ENCODE data around the gene FNDC11.

The FNDC11 gene

DNA sequence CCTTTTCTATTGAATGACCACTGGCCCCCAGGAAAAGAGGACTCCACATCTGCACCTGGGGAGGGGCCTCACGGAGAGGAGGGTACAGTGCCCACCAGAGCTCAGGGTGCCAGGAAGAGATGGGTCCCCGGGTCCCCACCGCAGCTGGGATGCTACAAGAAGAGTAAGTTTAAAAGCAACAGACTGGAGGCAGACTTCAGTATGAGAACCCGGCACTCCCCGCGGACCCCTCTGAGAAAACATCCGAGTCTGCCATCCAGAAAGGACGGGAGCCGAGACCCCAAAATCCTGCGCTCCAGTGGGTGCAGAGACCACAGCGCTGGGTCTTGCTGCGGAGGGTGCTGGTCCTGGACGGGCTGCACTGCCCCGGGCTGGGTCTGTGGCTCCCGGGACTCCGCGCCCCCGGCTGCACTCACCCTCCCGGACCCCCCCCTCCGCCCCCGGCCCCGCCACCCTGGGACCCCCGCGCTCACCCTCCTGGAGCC, 19.7 kb downstream of the FNDC11 start:
- no peak for TF ChIP-seq CTCF (IDR thresholded peaks at IDR 0.05; ENCODE audit: insufficient read depth, low read length)
- no peak for TF ChIP-seq POLR2AphosphoS5 (IDR thresholded peaks at IDR 0.05; ENCODE audit: low read depth)
- no peak for TF ChIP-seq GABPA (IDR thresholded peaks at IDR 0.05; ENCODE audit: low read depth)
- TF ChIP-seq SPI1 (IDR thresholded peaks at IDR 0.05; ENCODE audit: borderline replicate concordance, low read depth) = no peak
- TF ChIP-seq REST (IDR thresholded peaks at IDR 0.05; ENCODE audit: insufficient replicate concordance, low read depth) = no peak
- DNase-seq (ENCODE audit: low read depth in 1 of 2, low spot score in 1 of 2) = no peak
- no peak overlapping the region for H3K27ac ChIP-seq (replicated peaks)
- peaks cover 60% of the 10 kb centered on the region for H3K27me3 ChIP-seq (ENCODE audit: insufficient read depth, poor library complexity, severe bottlenecking)
- H3K4me3 ChIP-seq (replicated peaks; ENCODE audit: insufficient read depth, low read length) = peak overlapping the region; percentile 50

- TF ChIP-seq POLR2AphosphoS5 (IDR thresholded peaks at IDR 0.05; ENCODE audit: low read depth) (no peak), CTCF (IDR thresholded peaks at IDR 0.05; ENCODE audit: insufficient read depth, low read length) (no peak), SPI1 (IDR thresholded peaks at IDR 0.05; ENCODE audit: borderline replicate concordance, low read depth) (no peak), REST (IDR thresholded peaks at IDR 0.05; ENCODE audit: insufficient replicate concordance, low read depth) (no peak), GABPA (IDR thresholded peaks at IDR 0.05; ENCODE audit: low read depth) (no peak)
- Histone ChIP-seq H3K27me3 (ENCODE audit: insufficient read depth, poor library complexity, severe bottlenecking) (peaks cover 60% of the 10 kb centered on the region), H3K27ac (replicated peaks) (no peak within 1 kb of the TSS), H3K4me3 (replicated peaks; ENCODE audit: insufficient read depth, low read length) (peak within 1 kb of the TSS; percentile 50)
- peak in 1 of 2 experiments; percentile 45 for DNase-seq (ENCODE audit: low read depth in 1 of 2, low spot score in 1 of 2)
Observed at GRCh38 chr20:63574156-63574828, 20.3 kb downstream of the FNDC11 start, which contains the start of gene HELZ2. HELZ2 (minus strand) TSS chr20:63574239; CDS start chr20:63572385, 1,854 bp downstream.

DNA sequence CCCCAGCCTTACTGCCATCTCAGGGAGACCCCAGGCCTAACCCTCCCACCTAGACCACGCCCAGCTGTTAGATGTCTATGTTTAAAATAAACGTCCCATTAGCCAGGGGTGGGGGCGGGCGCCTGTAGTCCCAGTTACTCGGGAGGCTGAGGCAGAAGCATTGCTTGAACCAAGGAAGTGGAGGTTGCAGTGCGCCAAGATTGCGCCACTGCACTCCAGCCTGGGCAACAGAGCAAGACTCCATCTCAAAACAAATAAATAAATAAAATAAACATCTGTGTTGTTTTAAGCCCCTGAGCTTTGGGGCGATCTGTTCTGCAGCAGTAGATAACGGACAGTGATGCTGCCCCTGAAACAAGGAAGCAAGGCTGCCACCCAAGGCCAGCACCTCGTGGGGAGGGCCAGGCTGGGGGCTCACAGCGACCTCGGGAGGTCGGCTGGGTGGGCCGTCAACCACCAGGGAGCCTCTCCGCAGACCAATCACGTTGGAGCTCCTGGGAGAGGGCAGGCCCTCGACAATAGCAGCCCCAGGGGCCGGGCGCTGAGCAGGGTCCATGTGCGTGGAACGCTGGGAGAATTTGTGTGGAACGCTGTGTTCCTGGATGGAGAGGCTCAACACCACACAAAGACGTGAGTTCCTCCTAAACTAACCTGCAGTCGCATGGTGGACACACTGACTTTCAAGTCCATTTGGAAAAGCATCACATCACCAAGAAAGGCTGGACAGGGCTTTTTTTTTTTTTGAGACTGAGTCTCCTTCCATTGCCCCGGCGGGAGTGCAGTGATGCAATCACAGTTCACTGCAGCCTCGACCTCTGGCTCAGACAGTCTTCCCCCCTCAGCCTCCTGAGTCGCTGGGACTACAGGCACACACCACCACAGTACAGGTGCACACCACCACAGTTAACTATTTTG, 21.1 kb downstream of the FNDC11 start:
- no peak overlapping the region for H3K4me3 ChIP-seq (replicated peaks; ENCODE audit: insufficient read depth, low read length)
- no peak for DNase-seq (ENCODE audit: low read depth in 1 of 2, low spot score in 1 of 2)

More for the DNA sequence above, 21.1 kb downstream of the FNDC11 start:
- Histone ChIP-seq H3K27ac (replicated peaks) (no peak overlapping the region), H3K27me3 (ENCODE audit: insufficient read depth, poor library complexity, severe bottlenecking) (peaks cover 55% of the 10 kb centered on the region)
- no peak for TF ChIP-seq CTCF (IDR thresholded peaks at IDR 0.05; ENCODE audit: insufficient read depth, low read length)
- TF ChIP-seq SPI1 (IDR thresholded peaks at IDR 0.05; ENCODE audit: borderline replicate concordance, low read depth) = no peak
- TF ChIP-seq GABPA (IDR thresholded peaks at IDR 0.05; ENCODE audit: low read depth) = no peak
- TF ChIP-seq POLR2AphosphoS5 (IDR thresholded peaks at IDR 0.05; ENCODE audit: low read depth) = no peak
- TF ChIP-seq REST (IDR thresholded peaks at IDR 0.05; ENCODE audit: insufficient replicate concordance, low read depth) = no peak
